Epidermal melanocyte (primary cell): ENCODE measurements around the gene DSCAML1.

Experiments used
- DNase-seq: peaks from one replicate; pipeline ENCODE4 v3.0.0; 2011; ENCODE audit warnings: low spot score; ENCODE audit not compliant: insufficient read length

Gene DSCAML1

DNA sequence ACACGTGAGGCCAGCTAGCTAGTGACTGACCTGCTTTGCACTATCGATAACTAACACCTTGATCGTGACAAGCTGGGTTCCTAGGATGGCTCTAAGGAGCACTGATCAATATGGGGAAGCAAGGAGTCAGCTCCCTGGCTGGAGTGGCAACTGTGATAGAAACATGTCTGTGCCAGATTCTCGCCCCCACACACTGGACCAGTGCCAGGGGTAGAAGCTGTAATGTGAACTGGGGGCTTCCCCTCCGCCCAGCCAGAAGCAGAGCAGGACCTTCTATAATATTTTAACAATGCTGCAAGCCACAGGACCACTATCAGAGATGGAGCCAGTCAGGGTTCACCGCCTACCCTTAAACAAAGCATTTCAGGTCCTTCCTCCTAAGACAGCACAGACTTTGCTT is 96.5 kb downstream of the DSCAML1 start:
- no peak for DNase-seq

DNA sequence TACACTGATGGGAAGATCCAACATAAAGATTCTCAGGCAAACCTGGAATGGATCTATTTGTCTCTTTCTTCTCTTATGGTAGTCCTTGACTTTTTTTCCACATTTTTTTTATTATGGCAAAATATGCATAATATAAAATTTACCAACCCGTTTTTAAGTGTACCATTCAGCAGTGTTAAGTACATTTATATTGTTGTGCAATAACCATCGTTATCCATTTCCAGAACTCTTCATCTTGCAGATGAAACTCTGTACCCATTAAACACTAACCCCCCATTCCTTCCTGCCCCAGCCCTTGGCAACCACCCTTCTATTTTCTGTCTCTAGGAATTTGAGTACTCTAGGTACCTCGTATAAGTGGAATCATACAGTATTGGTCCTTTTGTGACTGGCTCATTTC is 99.7 kb downstream of the DSCAML1 start:
- DNase-seq, result no peak

DNA sequence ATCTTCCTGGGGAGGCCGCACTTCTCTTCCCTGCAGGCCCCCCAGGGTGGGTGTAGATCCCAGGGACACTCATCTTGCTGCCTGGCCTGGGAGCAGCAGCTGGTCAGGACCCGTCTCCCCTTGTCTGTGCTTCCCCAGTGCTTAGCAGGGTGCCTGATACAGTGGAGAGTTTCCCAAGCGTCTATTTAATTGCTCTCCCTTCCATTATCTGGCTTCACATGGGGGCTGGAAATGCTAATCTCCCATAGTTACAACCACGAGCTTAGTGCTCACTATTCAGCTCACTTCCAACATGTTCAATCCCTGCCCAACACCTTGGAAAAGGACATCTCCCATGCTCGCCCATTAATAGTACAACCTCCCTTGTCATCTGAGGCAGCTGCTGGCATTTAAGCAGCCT is 100.5 kb downstream of the DSCAML1 start:
- no peak for DNase-seq

DNA sequence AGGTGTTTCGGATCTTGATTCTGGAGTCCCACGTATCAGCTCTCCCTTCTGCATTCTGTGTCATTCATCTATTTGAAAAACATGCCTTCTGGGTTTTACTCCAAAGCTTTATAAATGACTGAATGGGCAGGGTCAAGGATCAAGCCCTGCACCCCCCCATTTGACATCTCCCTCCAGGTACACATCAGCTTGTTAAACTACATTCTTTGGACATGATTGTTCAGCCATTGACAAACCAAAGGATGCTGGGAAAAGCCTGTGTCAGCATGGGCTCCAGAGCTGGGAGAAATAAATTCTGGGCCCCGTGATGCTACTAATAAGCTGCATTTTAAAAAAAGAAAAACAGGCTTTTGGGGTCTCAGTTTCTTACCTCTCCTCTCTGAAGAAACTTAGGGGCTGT is 103.7 kb downstream of the DSCAML1 start:
- DNase-seq, result no peak

DNA sequence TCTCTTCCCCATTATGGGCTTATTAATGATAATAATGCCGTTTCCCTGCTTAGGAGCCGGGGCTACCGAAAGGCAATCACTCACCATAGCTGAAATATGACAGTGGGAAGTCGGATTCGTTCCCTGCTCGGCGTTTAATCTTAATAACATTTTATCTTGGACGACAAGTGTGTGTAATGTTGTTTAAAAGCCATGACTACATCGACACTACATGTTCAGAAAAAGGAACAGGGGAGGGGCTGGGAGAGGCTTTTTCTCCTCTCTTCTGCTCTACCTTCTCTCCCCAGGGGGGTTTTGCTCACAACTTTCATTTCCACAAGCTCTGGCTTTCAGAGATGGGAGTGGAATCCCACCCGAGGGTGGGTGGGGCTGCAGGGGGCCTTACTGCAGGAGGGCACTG is 105.5 kb downstream of the DSCAML1 start:
- DNase-seq, result no peak

DNA sequence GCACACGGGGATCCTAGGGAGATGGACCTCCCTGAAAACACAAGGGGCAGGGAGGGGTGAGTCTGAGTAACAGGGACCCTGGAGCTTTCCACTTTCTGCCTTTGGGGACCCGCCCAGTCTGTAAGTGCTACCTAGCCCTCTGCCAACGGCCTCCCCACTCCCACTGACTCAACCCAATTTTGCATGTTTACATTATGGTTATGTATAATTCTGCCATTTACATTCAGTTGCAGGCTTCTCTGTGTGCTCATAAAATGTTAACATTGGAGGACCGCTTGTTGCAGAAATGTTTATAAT is 105.8 kb downstream of the DSCAML1 start:
- no peak for DNase-seq

DNA sequence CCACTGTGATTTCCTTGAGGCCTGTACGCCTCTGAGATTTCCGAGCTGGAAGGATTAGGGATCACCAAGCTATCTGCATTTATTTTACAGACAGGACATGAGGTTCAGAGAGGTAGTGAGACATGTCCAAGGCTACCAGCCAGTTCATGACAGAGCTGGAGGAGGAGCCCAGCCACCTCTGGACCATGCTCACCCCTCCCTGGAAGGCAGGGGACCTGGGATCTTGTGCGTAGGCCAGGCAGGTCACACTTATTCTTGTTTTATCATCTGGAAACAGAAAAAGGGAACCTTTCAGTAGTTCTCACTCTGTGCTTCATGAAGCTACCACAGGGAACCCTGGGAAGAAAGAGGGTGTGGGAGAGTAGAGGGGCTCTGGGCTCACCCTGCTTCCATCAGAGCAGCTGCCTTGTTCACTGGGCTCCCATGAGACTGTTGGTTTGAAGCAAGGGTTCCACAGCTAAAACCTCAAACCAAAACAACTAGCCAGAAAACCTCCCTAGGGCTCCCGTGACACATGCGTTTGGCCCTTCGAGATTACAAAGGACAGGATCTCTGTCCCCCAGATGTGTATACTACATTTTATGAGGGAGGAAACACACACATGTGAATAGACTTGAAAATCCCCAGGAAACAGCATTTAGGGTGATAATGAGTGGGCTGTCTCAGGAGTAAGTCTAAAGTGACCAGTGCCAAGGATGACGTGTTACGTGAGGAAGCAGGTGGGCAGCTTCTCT is 106.4 kb downstream of the DSCAML1 start:
- DNase-seq, result no peak

DNA sequence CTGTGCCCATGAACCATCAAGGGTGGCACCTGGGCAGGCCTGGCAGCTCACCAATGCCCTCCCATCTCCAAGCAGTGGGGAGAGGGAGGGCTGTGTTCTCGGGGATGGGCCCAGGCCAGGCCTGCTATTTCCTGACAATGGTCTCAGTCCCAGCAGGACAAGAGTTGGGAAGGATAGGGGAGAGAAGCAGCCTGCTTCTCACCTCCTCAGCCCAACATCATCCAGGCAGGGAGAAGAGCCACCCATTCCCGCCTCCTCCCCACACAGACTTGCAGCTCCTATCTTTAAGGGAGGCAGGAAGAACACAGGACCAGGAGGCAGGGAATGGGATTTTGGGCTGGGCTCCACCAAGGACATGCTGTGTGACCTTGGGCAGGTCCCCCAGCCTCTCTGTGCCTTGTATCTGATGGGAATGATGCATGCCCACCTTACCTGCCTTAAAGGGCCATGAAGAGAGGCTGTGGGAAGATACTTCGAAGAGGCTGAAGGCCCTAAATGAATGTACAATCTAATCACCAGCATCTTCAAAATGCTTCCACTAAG is 108.7 kb downstream of the DSCAML1 start:
- DNase-seq, result no peak

DNA sequence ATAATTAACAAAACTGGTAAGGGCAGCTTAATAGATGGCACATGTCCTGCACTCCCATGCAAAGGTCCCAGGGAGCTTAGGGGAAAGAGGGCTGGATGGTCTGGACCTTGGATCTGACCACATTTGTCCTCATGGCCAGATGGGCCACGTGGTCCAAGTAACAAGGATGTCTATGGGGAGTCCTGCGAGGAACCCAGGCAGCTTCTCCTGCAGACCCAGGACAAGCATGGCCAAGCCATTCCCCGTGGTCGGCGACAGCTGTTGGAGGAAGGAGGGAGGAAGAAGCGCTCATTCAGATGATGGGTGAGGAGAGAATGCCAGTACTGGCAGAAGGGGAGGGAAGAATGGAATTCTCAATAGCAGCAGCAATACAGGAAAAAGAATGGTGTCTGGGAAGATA is 109.2 kb downstream of the DSCAML1 start:
- DNase-seq, result no peak

DNA sequence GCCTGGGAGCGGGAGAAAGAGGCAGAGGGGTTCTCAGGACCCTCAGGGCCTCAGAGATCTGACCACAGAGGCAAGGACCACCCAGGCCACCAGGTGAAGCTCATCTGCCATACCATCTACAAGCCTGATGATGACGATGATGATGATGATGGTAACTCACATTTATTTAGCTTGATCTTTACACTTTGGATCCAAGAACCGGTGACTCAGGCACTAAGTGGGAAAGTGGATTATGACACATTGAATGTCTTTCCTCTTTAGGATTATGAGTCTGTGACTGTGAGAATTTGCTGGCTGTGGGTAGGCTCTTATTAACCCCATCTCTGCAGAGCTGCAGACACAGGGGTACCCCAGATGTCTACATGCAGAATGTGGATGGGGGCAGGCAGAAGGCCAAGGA is 110.3 kb downstream of the DSCAML1 start:
- DNase-seq, result no peak

DNA sequence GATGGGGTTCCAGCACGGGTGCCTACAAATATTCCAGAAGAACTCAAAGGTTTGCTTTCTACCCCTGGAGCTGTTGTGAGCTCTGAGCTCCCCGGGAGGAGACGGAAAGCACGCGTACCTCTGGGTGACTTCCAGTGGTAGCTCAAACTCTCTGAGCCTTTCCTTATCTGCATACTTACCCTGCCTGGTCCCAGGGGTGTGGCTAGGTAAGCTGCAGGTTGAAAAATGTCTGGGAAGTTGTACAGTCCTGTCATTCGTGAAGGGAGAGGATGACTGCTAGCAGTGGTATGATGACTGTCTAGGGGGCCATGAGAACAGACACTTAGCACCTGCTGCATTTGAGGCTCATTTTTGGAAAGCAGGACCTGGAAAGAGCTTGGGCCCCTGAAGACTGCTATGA is 111.5 kb downstream of the DSCAML1 start:
- DNase-seq, result no peak

DNA sequence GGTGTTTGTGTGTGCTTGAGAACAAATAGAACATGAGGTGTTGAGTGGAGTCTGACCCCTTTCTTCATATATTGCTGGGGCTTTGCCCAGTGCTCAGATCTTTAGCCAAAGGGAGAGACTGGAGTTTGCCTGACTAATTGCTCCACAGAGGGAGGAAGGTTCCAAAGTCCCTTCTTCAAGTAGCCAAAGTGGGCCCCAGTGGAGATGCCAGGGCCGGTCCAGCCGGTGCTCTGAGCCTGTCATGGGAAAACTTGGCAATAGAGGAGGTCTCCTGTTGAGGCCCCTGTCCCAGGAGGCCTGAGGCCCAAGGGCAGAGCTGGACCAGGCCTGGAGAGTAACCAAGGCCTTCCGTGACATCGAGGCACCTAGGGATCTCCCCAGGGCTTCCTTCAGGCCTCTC is 112.3 kb downstream of the DSCAML1 start:
- DNase-seq, result no peak

DNA sequence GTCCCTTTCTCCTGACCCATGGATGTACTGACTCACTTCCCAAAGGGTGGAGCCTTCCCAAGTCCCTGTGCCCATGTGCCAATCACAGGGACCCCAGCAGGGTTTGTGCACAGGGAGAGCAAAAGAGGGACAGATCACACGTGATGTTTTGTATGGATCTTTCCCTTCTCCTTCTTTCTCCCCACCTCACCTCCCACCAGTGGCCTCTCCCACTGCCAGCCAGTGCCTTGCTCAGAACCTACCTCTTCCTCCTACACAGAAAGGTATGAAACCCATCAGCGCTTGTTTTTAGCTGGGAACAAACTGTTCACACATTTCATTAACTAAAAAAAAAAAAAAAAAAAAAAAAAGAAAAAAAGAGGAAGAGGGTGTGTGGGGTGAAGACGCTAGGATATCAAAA is 112.9 kb downstream of the DSCAML1 start:
- no peak for DNase-seq

DNA sequence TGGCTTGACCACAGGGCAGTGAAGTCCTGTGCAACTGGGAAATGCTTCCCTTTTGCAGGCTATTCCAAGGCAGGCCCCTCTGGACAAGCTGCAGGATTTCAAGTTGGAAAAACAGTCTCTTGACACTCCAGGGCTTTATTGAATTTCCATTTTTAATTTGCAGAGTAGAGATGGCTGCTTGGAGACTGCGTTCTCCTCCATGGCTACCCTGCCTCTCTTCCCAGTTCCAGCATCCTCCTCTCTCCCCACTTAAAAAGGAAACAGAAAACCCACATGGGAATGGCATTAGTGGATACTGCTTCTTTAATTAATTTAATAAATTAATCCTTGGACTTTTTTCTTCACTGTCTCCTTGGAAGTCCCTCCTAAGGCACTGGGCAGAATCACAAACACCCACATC is 115.6 kb downstream of the DSCAML1 start:
- DNase-seq, result no peak

DNA sequence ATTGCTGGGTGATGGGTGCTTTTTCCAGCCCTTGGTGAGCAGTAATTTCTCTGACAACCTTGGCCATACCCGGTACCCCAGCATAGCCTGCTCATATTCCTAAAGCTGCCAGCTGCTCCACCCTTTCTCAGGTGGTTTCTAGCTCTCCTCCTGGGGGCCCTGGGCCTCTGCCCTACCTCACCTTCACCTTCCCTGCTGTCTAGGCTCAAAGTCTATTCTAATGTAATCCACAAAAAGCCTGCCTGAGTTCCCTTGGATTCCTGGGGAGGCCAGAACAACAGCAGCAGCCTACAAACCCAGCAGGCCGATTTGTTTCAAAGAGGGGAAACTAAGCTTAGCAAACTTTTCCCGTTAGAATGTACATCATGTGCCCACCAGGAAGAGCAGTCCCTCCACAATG is 117.6 kb downstream of the DSCAML1 start:
- no peak for DNase-seq

DNA sequence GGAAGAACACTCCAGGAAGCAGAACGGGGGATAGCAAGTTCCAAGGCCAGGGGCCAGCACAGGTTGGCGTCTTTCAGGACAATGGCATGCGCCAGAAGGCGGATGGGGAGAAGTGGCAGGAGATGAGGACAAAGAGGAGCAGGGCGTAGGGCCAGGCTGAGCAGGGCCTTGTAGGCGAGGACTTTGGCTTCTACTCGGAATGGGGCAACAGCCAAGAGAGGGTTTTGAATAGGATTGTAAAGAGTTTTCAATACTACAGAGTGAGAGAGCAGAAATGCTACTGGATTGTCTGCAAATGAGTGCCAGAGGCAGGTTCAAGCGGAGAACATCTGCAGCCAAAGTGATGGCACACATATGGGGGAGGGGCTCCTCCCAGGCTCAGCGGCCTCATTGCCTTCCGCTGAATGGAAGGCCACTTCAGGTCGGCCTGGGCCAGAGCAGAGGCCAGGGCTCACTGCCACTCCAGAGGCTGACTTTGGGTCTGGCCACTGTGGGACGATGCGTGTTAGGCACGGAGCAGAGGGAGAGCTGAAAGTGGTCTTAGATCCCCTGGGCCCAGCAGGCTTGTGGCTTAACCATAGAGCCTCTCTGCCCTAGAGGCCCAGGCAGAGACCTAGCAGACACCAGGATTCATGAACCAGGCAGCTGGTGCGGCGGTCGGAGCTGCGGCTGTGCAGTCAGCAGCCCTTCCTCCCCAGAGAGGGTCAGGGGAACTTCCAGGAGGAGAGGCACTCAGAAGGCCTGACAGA is 118.2 kb downstream of the DSCAML1 start:
- no peak for DNase-seq

DNA sequence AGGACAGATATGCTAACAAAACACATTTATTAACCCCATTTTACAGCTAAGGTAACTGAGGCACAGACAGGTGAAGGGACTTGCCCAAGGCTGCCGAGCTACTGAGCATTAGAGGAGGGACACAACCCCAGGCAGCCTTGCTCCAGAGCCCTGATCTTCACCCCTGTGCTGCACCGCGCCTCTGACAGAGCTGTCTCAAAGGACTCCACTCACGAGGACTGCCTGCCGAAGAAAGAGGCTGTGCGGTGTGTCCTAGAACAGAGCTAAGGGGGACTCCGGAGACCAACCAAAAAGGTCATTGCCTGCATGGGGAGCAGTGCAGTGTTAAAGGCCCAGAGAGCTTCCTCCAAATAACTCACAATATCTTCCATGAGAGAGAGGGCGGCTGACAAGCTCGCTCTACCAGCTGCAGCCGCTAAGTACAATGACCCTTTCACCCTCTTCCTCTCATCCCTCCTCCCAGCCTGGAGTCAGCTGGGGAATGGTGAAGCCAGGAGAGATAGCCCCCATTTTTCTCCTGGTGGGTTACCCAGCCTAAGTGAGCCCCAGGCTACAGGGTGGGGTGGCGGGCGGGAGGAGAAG is 119.2 kb downstream of the DSCAML1 start:
- DNase-seq, result no peak

DNA sequence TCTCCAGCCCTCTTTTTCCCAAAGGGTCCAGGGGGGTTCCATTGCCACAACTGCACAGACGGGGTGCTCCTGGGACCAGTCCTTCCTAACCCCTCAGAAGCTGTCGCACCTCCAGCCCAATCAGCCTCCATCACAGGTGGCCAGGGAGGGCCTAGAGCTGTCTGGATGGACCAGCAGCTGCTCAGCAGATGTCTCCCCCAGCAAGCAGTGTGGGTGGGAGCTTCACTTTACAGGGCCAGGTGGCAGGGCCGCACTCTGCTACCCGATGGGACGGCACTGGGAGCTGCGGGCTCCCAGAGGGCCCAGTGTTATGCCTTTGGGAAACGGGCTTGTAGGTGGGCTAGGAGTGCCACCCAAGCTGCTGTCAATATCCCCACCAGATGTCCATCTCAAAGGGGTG is 120.5 kb downstream of the DSCAML1 start:
- no peak for DNase-seq

DNA sequence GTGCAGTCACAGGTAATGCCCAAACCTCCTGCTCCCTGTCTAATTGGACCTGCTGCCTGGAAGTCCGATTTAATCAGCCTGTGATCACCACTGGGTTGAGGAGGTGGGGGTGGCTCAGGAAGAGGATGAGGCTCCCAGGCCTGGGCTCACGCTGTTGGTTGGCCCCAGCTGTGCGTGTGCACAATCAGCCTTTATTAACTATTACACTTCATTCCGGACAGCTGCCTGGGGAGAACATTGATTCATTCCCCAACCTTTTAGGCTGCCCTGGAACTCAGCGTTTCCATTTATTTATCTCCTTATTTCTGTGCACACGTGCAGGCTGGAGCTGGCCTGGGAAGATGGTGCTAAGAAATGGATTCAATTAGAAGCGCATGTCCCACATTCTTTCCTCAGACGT is 123.4 kb downstream of the DSCAML1 start:
- DNase-seq, result no peak

DNA sequence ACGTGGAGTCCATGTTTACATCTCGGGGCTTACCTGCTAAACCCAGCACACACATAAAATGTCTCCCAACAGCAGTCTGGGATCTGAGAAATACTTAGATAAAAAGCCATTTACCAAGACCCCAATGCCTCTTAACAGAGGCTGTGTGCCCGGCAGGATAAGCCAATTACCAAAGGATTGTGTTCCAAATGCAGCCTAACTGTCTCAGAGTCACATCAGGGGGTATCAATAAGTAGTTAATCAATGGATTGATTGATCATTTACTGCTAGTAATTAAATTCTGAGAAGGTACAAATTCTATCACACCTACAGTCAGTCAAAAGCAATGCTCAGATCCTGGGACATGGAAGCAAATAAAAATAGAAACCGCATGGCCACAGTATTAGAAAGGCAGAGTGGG is 125.6 kb downstream of the DSCAML1 start:
- DNase-seq, result no peak

DNA sequence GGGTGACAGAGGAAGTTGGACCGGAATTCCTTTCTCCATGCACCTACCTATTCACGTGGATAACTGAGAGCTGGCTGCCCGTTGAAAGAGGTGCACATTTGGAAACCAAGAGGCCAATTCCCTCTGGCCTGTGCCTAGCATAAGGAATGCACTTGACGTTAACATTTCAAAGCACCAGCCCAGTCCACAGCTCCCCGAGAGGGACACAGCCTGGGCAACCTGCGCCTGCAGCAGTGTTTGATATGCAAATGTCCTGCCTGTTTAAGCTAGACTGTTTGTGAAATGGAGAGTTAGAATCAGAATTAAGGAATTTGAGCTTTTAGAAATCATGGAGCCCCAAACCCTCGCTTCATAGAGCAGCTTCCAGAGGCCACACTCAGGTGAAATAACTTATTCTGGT is 126.1 kb downstream of the DSCAML1 start:
- DNase-seq, result no peak

DNA sequence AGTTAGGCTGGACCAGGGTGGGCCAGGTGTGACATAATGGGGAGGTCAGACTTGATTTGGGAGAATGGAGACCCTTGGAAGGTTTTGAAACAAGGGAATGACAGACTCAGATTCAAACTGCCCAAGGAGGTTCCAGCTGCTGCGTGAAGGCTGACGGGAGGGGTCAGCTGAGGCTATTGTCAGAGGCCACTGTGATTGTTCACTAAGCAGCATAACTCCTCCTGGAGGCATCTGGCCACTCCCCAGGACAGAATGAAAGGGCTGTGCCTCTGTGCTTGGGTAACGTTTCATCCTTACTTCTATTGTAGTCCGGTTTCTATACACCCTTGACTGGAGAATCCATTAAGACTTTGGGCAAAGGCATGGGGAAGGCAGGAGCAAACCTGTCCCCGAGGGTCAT is 126.6 kb downstream of the DSCAML1 start:
- no peak for DNase-seq

DNA sequence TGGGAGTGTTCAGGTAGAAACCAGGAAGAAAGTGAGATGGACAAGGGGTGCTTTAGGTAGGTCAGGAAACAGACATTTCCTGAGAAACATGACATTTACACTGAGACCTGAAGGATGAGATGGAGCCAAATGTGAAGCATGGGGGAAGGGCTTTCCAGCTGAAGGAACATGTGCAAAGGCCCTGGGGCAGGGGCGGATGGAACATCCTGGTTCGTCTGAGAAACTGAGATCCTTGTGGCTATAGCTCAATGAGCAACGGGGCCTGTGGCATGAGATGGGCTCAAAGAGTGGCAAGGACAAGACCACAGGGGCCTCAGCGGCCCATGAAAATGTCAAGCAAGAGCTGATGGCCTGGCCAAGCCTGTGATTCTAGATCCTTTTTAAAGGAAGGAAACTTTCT is 127.4 kb downstream of the DSCAML1 start:
- no peak for DNase-seq
